ENCODE results near the gene ZNF689.
A peak's percentile ranks its signal among the peaks of the same experiment; 100 is the strongest.
"Not testable (repeated sequence)": the region's sequence is repeated elsewhere in the genome, so short reads cannot be mapped to it uniquely, and the experiment has no call there.

The ZNF689 gene

DNA sequence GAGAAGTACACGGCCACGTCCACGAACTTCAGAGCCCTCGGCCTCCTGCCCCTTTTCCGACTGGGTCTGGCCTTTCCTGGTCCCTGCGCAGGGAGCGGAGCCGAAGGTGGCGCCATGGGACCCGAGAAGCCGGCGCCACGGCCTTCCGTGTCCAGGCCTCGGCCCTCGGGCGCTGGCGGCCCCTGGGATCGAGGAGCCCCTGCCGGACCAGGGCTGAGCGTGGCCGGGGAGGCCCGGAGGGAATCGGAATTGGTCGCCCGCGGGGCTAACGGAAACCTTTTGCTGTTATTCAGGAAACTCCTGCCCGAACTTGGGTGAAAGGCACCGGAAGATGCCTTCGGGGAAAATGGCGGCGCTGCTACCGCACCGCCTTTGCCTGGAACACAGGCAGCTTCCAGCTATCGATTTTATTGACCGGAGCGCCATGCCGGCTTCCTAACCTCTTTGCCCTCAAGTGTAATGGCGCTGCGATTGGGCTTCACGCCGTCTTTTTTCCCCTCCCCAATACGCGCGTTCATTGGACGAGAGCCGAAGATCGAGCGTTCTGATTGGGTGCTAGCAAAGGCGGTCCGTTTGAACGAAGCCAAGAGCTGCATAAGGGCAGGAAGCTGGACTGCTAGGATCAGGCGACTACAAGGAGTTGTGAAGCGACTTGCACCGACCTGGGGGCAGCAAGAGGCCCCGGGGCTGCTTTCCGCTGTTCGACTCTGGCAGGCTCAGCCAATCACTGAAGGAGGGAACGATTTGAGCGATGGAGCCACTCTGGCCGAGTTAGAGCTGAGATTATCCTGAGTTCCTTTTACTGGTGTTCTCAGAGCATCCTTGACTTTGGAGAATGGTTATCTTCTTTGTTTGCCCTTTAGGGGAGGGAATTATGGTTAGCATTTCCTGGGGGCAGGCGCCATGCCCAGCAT lies at the start of gene ZNF689:
Gene ZNF689, minus strand, starts transcription at position 464 of the 914 bp plus-strand sequence. Its CDS starts 348 bp downstream, at position 116.
- DNase-seq, result peak; percentile 95

DNA sequence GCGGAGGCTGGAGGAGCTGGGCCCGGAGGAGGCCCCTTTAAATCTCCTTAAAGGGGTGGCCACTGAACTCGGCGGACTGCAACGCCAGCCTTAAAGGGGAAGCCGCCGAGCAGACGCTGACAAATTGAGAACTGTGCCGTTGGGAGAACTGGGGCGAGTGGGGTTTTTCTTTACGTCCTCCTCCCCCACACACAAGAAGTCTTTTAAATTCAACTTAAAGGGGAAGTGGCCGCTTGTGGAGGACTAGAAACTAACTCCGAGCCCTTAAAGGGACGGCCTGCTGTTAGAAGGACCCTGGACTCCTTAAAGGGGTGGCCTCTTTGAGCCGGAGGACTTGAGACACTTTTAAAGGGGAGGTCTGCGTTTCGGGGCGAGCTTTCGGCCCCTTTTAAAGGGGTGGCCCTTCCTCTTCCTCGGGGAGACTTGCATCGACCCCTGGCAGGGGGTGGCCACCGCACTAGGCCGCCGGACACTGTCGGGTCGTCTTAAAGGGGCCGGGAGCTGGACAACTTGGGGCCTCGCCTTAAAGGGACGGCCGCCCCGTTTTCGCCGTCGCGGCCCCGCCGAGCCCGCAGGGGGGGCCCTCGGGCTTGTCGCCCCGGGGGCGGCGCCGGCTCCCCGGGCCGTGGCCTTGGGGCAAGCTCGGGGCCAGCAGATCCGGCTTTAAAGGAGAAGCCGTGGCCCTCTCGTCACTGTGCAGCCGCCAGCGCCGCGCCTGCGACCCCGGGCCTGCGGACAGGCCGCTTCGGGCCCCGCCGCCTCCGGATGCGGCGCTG lies 48.7 kb upstream of the ZNF689 start:
- peak; percentile 93 for DNase-seq

DNA sequence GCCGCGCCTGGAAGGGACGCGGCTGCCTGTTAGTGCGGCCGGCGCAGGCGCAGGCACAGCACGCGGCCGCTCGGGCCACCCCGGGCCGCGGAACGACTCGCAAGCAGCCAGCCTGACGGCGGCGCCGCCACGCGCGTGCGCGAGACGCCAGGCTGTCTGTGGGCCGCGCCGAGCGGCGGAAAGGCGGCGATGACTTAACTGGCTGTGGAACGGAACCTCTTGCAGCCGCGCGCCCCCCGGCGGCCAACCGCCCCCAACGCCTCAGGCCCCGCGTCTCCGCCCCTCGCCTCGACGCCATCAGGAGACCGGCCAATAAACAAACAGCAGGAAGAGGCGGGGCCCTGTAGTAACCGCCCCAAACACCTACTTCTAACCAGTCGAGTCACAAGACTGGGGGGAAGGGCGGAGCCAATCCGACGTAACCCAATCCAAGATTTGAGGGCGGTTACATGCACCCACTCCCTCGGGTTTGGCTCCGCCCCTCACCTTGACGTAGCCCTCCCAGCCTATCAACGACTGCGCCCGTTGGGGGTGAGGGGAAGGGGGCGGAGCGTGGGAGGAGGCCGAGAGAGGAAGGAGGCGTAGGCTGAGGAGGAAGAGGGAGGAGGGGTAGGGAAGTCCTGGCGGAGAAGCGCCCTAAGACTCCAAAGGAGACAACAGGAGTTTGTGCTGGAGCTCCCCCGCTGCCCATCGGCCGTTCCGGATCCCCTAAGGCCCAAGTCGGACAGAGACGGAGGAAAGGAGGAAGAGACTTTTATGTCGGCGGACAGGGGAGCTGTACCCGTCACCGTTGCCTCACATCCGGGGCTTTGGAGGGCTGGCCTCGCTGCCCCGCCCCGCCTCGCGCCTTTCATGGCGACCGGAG lies 47.9 kb upstream of the ZNF689 start, which contains the start of gene FBRS:
Gene FBRS, plus strand, starts transcription at position 566 of the 865 bp plus-strand sequence. CDS start 1,088 bp downstream, outside the sequence.
- peak; percentile 100 for DNase-seq

DNA sequence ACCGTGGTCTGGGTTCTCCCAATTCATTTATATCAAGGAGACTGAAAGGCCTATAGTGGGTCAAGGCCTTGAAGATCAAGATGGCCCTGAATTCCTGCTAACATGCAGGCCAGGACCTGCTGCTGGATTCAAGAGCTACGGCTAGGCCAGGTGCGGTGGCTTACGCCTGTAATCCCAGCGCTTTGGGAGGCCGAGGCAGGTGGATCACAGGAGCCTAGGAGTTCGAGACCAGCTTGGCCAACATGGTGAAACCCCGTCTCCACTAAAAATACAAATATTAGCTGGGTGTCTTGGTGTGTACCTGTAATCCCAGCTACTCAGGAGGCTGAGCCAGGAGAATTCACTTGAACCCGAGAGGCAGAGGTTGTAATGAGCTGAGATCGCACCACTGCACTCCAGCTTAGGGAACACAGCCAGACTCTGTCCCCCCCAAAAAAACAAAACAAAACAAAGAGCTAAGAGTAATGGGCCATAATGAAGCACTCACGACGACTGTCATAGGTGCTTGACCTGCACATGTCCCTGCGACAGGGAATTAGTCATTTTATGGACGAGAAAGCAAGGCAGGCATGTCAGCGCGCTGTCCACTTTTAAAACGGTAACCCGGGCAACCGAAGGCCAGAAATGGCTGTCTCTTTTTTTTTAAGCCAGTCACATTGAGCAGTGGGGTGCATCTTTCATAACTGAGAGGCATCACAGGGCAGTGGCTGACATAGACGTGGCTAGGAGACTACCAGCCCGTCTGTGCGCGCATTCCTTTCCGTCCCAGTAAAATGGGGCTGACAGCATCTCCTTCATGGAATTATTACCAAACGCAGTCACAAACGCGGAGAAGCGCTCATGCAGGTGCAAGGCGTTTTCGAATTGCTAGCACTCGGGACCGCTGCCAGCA lies 47.0 kb upstream of the ZNF689 start:
- DNase-seq, result peak; percentile 40

DNA sequence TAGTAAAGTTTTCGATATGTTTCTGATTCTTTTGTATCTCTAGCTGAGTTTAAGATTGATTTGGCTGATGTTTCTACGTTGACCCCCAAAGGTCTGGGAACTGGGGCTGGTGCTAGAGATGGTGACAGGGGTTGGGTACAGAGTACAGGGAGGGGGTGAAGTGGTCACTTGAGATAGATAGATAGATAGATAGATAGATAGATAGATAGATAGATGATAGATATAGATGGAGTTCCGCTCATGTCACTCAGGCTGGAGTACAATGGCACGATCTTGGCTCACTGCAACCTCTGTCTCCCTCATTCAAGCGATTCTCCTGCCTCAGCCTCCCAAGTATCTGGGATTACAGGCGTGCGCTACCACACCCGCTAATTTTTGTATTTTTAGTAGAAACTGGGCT lies 46.2 kb upstream of the ZNF689 start:
- no peak for DNase-seq

DNA sequence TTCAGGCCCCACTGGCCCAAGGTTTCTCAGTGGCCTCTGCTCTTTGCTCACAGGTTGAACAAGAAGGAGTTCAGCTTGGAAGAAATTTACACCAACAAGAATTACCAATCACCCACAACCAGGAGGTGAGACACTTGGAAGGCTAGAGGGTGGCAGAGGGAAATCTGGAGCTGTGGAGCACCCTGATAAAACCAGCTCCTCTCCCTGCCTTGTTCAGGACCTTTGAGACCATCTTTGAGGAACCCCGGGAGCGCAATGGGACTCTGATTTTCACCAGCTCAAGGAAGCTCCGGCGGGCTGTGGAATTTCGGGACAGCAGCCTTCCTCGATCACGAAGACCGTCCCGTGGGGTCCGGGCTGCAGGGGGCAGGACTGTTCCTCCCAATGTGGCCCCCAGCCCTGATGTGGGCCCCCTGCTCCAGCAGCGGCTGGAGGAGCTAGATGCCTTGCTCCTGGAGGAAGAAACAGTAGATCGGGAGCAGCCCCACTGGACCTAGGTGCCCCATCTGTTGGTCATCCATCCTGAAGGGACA lies 45.7 kb upstream of the ZNF689 start:
- no peak for DNase-seq

DNA sequence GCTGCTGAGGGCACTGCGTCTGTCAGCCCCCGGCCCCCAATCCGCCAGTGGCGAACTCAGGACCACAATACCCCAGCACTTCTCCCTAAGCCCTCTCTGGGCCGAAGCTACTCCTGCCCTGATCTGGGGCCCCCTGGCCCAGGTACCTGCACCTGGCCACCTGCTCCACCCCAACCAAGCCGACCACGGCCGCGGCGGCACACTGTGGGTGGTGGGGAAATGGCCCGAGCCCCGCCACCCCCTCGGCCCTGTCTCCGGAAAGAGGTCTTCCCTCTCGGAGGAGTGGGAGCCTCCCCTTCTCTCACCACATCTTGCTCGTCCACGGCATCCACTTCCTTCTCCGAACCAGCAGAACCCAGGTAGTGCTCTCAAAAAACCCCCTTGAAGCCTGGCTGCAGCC lies 44.7 kb upstream of the ZNF689 start:
- DNase-seq, result no peak

DNA sequence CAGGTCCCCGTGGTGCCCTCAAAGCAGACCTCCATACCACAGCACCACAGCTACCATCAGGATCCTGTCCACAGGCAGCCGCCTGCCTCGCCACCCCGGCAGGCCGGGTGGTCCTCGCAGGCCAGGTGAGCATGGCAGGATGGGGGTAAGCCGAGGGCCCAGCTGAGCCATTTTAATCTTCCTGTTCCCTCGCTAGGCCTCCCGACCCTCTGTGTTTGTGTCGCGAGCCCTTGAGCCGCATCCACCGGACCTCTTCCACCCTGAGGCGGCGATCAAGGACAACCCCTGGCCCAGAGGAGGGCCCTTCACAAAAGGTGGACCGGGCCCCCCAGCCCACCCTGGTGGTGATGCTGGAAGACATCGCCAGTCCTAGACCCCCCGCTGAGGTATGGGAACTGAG lies 42.5 kb upstream of the ZNF689 start:
- DNase-seq, result no peak

DNA sequence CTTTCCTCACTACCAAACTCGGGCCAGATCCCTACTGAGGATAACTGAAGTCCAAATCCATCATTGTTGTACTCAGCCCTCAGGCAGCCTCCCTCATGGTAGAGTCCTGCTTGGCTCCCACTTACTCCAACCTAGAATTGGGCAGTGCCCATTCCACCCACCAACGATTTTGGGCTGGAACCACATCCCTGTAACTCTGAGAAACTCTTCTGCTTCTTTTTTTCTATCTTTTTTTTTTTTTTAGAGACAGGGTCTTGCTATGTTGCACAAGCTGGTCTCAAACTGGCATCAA lies 41.8 kb upstream of the ZNF689 start:
- no peak for DNase-seq

DNA sequence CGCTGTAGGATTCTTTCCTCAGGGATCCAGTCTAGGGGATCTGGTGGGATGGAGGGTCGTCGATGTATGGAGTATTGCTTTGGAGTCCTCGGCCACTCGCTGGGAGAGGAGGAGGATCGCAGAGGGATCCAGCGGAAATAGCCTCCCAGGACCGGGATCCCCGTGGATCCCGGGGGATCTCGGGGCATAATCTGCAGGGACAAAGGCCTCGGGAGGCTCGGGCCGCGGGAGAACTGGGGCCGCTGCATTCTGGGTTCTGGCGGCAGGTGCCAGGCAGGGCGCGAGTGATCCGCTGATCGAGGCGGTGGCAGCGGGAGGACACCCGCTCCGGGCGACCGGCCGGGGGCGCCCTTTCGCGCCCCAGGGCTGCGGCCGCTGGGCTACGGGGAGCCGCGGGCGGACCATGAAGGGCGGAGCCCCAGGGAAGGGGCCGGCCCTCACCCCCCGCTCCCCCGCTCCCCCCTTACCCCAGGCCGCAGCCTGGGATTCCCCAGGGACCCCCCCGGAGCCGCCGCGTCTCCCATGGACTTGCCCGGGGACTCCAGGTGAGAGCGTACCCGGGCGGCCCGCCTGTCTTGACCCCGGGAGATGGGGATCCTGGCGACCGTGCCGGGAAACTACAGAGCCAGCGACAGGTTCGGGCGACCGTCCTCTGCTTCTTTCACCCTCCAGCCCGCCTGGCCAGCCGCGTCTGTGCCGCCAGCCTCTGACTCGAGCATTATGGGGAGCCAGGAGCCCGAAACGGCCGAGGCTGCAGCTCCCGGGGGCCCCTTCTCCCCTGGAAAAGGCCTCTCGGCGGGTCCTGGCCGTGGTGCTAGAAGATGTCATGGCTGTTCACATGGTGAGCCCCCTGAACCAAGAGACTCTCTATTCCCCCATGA lies 41.2 kb upstream of the ZNF689 start:
- DNase-seq, result peak; percentile 49

DNA sequence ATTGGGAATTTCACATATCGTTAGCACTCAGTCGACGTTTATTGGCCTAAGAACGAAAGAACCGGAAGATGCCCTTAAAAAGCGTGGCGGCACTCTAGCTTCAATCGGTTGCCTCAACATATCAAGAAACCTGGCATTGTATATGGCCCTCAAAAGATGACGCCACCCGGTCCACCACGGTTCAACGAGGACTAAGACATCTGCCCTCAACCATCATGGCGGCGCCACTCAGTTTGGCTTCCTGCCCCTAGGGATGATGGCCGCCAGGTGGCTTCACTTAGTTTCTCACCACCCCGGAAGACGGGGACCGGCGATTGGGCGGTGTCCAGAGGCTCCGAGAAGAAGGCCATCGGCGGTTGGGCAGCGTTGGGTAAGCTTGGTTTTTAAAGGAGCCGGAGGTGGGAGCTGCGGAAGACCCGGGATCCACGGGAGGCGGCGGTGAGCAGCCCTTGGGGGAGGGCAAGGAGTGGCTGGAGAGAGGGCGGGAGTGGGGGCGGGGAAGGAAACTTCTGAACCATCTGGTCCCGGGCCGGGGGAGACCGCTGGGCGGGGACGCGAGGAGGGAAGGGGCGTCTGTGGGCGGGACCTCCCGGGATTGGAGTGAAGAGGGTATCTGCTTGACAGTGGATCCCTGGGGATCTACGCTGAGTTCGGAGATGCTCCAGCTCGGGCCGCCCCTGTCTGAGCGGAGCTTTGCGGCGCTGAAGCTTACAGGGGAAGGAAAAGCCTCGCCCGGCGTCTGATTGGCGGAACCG lies 40.4 kb upstream of the ZNF689 start, which contains the start of gene PRR14:
Gene PRR14, plus strand, starts transcription at position 592 of the 755 bp plus-strand sequence. CDS start 686 bp downstream, outside the sequence.
- DNase-seq, result peak; percentile 99

DNA sequence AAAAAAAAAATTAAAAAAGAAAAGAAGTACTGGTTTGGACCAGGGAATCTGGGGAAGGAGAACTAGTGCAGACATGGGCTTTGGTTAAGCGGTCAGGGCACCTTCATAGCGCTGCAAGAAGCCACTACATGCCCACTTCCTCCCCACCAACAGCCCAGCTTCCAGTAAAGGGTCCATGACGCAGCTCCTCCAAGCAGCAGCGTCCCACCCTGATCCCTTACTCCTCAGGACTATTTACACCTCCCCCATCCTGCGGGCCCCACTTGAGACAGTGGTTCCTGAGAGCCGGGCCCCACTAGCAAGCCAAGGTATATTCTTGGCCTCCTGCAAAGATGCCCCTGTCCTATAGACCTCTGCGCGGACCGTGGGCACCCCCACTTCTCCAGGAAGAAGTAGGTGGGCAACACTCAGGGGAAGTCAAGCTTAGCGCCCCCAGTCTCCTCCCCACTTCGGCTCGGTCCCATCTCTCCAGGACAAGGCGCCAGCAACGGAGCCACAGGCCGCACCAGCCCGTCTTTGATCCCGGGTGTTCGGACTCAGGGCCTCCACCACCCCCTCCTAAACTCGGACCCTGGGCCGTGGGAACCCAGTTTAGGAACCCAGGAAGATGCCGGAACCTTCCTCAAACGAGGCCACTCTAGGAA lies 39.7 kb upstream of the ZNF689 start:
- no peak for DNase-seq

DNA sequence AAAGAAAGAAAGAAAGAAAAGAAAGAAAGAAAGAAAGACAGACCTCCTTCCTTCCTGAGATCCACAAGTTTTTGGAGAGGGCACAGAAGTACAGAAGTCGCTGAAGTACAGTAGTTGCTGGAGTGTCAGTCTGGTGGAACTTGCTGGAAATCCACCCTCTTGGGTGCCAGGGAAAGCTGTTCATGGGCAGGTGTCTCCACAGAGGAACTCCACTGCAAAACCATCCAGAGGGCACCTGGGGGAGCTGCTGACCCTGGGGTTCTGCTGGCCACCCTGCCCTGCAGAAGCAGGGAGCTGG lies 37.0 kb upstream of the ZNF689 start:
- DNase-seq, result no peak

DNA sequence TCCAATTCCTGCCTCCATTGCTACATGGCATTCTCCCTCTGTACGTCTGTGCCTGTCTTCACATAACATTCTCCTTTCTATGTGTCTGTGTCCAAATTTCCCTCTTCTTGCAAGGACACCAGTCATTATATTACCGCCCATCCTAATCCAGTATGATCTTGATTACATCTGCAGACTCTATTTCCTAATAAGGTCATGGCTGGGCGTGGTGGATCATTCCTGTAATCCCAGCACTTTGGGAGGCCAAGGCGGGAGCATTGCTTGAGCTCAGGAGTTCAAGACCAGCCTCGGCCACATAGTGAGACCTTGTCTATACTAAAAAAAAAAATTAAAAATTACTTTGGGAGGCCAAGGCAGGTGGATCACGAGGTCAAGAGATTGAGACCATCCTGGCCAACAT lies 35.5 kb upstream of the ZNF689 start:
- DNase-seq, result no peak

DNA sequence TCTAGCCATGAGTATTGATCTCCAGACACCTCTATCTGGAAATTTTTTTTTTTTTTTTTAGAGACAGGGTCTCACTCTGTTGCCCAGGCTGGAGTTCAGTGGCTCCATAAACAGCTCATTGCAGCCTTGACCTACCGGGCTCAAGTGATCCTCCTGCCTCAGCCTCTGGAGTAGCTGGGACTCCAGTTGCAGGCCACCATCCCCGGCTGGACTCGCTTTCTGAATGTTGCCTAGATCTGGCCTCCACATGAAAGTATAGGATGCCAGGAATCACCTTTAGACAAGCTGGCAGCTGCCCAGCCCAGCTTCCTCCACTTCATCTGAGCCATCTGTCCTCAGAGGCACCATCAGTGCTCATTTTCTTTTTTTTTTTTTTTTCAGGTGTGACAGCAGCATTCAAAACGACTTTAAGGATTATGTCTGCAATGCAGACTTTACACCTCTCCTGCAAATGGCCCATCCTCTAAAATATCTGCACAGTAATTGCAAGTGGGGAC lies 34.2 kb upstream of the ZNF689 start:
- no peak for DNase-seq

DNA sequence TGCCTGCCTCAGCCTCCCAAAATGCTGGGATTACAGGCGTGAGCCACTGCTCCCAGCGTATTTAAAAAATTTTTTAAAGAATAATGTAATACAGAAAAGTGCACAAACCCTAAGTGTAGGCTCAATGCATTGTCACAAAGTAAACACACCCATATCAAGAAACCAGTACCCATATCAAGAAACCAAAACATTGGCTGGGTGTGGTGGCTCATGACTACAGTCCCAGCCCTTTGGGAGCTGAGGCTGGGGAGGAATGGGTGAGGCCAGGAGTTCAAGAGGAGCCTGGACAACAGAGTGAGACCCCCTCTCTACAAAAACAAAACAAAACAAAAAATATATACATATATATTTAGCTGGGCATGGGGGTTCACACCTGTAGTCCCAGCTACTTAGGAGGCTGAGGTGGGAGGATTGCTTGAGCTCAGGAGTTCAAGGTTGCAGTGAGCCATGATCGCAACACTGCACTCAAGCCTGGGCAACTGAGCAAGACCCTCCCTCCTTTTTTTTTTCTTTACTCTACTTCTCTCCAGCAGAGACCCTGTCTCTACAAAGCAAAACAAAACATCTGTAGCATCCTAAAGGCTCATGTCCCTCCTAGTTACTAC lies 31.3 kb upstream of the ZNF689 start:
- no peak for DNase-seq

DNA sequence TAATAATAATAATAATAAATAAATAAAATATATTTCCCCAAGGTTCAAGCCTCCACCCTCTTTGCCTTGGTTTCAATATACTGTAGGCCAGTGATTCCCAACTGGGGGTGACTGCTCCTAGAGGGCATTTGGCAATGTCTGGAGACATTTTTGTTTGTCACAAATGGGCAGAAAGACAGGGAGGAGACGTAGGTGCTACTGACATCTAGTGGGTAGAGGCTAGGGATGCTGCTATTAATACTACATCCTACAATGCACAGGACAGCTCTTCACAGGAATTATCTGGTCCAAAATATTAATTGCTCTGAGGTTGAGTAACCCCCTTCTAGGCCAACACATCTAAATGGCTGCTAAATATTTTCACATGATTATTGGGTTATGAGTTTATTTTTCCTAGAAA lies 27.8 kb upstream of the ZNF689 start:
- DNase-seq, result peak; percentile 16

DNA sequence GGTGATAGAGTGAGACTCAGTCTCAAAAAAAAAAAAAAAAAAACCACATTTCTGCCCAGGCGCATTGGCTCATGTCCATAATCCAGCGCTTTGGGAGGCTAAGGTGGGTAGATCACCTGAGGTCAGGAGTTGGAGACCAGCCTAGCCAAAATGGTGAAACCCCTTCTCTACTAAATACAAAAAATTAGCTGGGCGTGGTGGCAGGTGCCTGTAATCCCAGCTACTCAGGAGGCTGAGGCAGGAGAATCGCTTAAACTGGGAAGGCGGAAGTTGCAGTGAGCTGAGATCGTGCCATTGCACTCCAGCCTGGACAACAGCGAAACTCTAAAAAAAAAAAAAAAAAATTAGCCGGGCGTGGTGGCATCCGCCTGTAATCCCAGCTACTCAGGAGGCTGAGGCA lies 26.9 kb upstream of the ZNF689 start:
- not testable (repeated sequence) for DNase-seq

DNA sequence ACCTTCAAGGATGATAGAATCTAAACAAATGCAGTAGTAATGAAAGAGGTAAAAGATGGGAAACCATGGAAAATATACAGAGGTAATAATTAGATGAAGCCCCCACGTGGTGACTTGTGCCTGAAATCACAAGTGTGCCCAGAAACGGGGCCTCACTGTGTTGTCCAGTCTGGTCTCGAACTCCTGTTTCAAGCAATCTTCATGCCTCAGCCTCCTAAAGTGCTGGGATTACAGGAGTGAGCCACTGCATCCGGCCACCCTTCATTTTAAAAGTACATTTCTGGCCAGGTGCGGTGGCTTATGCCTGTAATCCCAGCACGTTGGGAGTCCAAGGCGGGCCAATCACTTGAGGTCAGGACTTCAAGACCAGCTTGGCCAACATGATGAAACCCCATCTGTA lies 26.4 kb upstream of the ZNF689 start:
- DNase-seq, result no peak

All from DMS153 (cell line).